Omental fat pad (tissue), 4 donors: ENCODE results near the gene SIDT1. TPM values are rescaled to one million over a fixed set of nuclear protein-coding genes. Genes with fewer than 3 reads are reported as not detected.
"Not testable (repeated sequence)": the region's sequence is repeated elsewhere in the genome, so short reads cannot be mapped to it uniquely, and the experiment has no call there.

Experiments used
- ATAC-seq: fragments of 150-250 bp; one replicate; pipeline ENCODE4 v1.9.1; 2016; ENCODE audit warnings: mild to moderate bottlenecking, moderate library complexity; ENCODE audit not compliant: low FRiP score
- DNase-seq: peaks from one replicate; pipeline ENCODE4 v3.0.0-alpha.2; 2019; ENCODE audit warnings: low spot score
- CTCF ChIP-seq, 3 donors: fragments of 450-650 bp; IDR thresholded peaks; one replicate each; pipeline ENCODE4 v1.5.1; 2016 to 2017; ENCODE audit warnings: antibody characterized with exemption in 3 of 3, mild to moderate bottlenecking in 3 of 3, moderate library complexity in 2 of 3
- total RNA-seq, 4 donors: library from RNA; depleted of rRNA; stranded (reverse); fragments of >200 nt; gene quantifications; one replicate each; pipeline ENCODE4 v1.1.0, GENCODE V29; 2016

The SIDT1 gene
- total RNA-seq, 4 donors from 2014 or later, result 2.7 to 7.4 (median 5.1) TPM

- TF ChIP-seq CTCF (IDR thresholded peaks at IDR 0.05), result no peak
- DNase-seq, result no peak
- no peak for ATAC-seq
Measured at GRCh38 chr3:113628788-113629187, 96.4 kb downstream of the SIDT1 start.

- no peak for TF ChIP-seq CTCF (IDR thresholded peaks at IDR 0.05)
- no peak for DNase-seq
- ATAC-seq, result no peak
Measured at GRCh38 chr3:113629584-113630421, 97.4 kb downstream of the SIDT1 start.

- ATAC-seq, result no peak
- TF ChIP-seq CTCF (IDR thresholded peaks at IDR 0.05), result no peak
- DNase-seq, result no peak
Measured at GRCh38 chr3:113630956-113631542, 98.7 kb downstream of the SIDT1 start.

- no peak for TF ChIP-seq CTCF (IDR thresholded peaks at IDR 0.05)
- ATAC-seq (no peak), DNase-seq (no peak)
Measured at GRCh38 chr3:113631573-113631972, 99.2 kb downstream of the SIDT1 start.

- ATAC-seq, result no peak
- no peak for TF ChIP-seq CTCF (IDR thresholded peaks at IDR 0.05)
- no peak for DNase-seq
Measured at GRCh38 chr3:113634782-113635474, 102.6 kb downstream of the SIDT1 start.

GRCh38 chr3:113636034-113636433, 103.7 kb downstream of the SIDT1 start:
- not testable (repeated sequence) for DNase-seq, ATAC-seq

- DNase-seq, result no peak
- no peak for TF ChIP-seq CTCF (IDR thresholded peaks at IDR 0.05)
- ATAC-seq, result no peak
Measured at GRCh38 chr3:113637756-113638155, 105.4 kb downstream of the SIDT1 start.
